ENCODE data around the gene CALML3. TPM values are rescaled to one million over a fixed set of nuclear protein-coding genes. Genes with fewer than 3 reads are reported as not detected.
A peak's percentile ranks its signal among the peaks of the same experiment; 100 is the strongest.

The CALML3 gene
- total RNA-seq, 6 donors from 2014 or later = not detected

- no peak for TF ChIP-seq POLR2A (IDR thresholded peaks at IDR 0.05)
- TF ChIP-seq, protein P1, sequence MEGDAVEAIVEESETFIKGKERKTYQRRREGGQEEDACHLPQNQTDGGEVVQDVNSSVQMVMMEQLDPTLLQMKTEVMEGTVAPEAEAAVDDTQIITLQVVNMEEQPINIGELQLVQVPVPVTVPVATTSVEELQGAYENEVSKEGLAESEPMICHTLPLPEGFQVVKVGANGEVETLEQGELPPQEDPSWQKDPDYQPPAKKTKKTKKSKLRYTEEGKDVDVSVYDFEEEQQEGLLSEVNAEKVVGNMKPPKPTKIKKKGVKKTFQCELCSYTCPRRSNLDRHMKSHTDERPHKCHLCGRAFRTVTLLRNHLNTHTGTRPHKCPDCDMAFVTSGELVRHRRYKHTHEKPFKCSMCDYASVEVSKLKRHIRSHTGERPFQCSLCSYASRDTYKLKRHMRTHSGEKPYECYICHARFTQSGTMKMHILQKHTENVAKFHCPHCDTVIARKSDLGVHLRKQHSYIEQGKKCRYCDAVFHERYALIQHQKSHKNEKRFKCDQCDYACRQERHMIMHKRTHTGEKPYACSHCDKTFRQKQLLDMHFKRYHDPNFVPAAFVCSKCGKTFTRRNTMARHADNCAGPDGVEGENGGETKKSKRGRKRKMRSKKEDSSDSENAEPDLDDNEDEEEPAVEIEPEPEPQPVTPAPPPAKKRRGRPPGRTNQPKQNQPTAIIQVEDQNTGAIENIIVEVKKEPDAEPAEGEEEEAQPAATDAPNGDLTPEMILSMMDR (IDR thresholded peaks at IDR 0.05) = no peak
- TF ChIP-seq EP300 (IDR thresholded peaks at IDR 0.05) = no peak
- no peak for TF ChIP-seq POLR2AphosphoS5 (IDR thresholded peaks at IDR 0.05)
- Histone ChIP-seq H3K36me3 (no peaks in the 10 kb centered on the region), H3K4me1 (peaks cover 0 to 19% (median 2%) of the 10 kb centered on the region in 4 donors), H3K27ac (no peak overlapping the region), H3K9me3 (peaks cover 0 to 6% (median 4%) of the 10 kb centered on the region in 4 donors), H3K4me3 (no peak overlapping the region), H3K27me3 (no peaks in the 10 kb centered on the region)
- no peak for DNase-seq
- 91 to 93% methylated on average over 19 to 25 of the region's 25 CpGs for WGBS, 2 donors
- no peak for ATAC-seq (ENCODE audit: low FRiP score in 2 of 2)
These were observed 28.2 kb upstream of the CALML3 start for GRCh38 chr10:5496261-5497250.

GRCh38 chr10:5497289-5497688 lies 27.5 kb upstream of the CALML3 start:
- 80 to 92% methylated on average over 6 of the region's 6 CpGs for WGBS, 2 donors
- DNase-seq (no peak), ATAC-seq (ENCODE audit: low FRiP score in 2 of 2) (no peak)
- H3K4me1 ChIP-seq = peaks cover 0 to 25% (median 4%) of the 10 kb centered on the region in 4 donors
- H3K27ac ChIP-seq = no peak overlapping the region
- no peaks in the 10 kb centered on the region for H3K36me3 ChIP-seq
- H3K4me3 ChIP-seq = no peak overlapping the region
- peaks cover 0 to 4% (median 3%) of the 10 kb centered on the region in 4 donors for H3K9me3 ChIP-seq
- no peaks in the 10 kb centered on the region for H3K27me3 ChIP-seq
- TF ChIP-seq POLR2A (IDR thresholded peaks at IDR 0.05) (no peak), EP300 (IDR thresholded peaks at IDR 0.05) (no peak), POLR2AphosphoS5 (IDR thresholded peaks at IDR 0.05) (no peak)
- TF ChIP-seq, protein P1 (IDR thresholded peaks at IDR 0.05) = no peak

GRCh38 chr10:5497948-5498730 lies 26.6 kb upstream of the CALML3 start:
- no peaks in the 10 kb centered on the region for H3K36me3 ChIP-seq
- no peaks in the 10 kb centered on the region for H3K27me3 ChIP-seq
- H3K4me1 ChIP-seq = peaks cover 0 to 34% (median 7%) of the 10 kb centered on the region in 4 donors
- DNase-seq (peak in 1 of 2 donors; percentile 73), ATAC-seq (ENCODE audit: low FRiP score in 2 of 2) (no peak)
- no peak for TF ChIP-seq POLR2AphosphoS5 (IDR thresholded peaks at IDR 0.05)
- no peak for TF ChIP-seq POLR2A (IDR thresholded peaks at IDR 0.05)
- TF ChIP-seq, protein P1 (IDR thresholded peaks at IDR 0.05) = no peak
- no peak for TF ChIP-seq EP300 (IDR thresholded peaks at IDR 0.05)
- WGBS, 2 donors = 97% methylated on average over 15 to 19 of the region's 19 CpGs
- H3K4me3 ChIP-seq = no peak overlapping the region
- H3K9me3 ChIP-seq = no peaks in the 10 kb centered on the region
- no peak overlapping the region for H3K27ac ChIP-seq

DNA sequence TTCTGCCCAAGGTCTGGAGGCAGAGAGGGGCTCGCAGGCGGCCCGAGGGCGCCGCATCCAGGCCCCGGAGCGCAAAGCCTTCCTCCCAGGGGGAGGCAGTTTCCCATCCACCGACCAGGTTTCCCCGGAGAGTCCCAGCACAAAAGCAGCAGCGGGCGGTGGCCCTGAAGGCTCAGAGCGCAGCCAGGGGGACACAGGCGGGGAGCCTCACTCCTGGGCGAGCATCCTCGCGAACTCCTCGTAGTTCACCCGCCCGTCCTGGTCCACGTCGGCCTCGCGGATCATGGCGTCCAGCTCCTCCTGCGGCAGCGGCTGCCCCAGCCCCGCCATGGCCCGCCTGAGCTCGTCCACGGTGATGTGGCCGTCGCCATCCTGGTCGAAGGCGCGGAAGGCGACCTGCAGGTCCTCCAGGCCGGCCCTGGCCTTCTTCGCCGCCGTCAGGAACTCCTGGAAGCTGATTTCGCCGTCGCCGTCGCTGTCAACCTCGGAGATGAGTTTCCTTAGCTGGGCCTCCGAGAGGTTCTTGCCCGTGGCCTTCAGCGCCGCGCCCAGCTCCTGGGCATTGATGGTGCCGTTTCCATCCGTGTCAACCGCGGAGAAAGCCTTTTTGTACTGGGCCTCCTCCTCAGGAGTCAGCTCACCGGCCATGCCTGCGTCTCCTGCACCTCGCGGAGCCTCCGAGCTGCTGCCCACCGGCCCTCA lies 25.8 kb upstream of the CALML3 start:
- Histone ChIP-seq H3K9me3 (no peaks in the 10 kb centered on the region), H3K27ac (no peak overlapping the region), H3K4me3 (no peak overlapping the region), H3K36me3 (no peaks in the 10 kb centered on the region), H3K4me1 (peaks cover 0 to 33% (median 8%) of the 10 kb centered on the region in 4 donors), H3K27me3 (no peaks in the 10 kb centered on the region)
- TF ChIP-seq EP300 (IDR thresholded peaks at IDR 0.05) (no peak), POLR2A (IDR thresholded peaks at IDR 0.05) (no peak)
- ATAC-seq (ENCODE audit: low FRiP score in 2 of 2) (no peak), DNase-seq (peak in 1 of 2 donors; percentile 82)
- WGBS, 2 donors = 95 to 98% methylated on average over 36 to 45 of the region's 61 CpGs
